Fibroblast of skin of right quadriceps (primary cell): Measurements from ENCODE around the gene CCT2.
A peak's percentile ranks its signal among the peaks of the same experiment; 100 is the strongest.

Experiments
- DNase-seq: peaks from one replicate; pipeline ENCODE4 v3.0.0-alpha.2; 2013

Gene CCT2

GRCh38 chr12:69645031-69645430 lies 59.8 kb downstream of the CCT2 start:
- DNase-seq, result no peak

DNA sequence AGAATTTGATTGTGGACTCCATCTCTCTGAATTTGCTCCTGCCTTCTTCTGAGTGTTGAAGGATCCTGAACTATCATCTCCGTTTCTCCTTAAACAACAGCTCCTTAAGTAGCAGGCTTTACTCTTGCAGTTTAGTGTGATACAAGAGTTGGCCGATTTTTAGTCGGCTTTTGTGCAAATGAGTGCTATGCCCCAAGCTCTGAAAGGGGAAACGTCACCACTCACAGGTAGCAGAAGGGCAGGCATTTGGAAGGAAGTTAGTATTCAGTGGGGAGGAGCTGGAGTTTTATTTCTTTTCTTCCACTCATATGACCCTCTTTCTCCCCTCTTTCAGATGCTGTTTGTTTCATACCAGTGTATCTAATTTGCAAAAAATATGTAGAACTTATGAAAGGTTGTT lies 61.9 kb downstream of the CCT2 start:
- no peak for DNase-seq

DNA sequence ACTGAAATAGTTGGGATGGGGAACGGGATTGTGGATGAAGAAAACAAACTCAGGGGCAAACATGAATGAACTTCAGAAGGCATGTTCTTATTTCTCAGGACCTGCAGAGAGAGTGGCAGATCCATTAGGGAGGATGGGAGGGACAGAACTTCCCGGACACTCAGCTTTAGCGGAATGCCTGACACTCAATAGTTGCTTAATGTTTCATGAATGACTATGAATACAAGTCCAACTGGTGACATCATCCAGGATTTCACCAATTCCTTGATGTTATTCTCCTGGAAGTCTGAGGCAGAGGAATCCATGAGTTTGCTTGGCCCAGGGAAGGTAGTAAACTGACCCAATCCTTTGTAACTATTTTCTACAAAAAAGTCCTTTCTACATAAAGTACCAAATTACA lies 63.2 kb downstream of the CCT2 start:
- peak; percentile 90 for DNase-seq

DNA sequence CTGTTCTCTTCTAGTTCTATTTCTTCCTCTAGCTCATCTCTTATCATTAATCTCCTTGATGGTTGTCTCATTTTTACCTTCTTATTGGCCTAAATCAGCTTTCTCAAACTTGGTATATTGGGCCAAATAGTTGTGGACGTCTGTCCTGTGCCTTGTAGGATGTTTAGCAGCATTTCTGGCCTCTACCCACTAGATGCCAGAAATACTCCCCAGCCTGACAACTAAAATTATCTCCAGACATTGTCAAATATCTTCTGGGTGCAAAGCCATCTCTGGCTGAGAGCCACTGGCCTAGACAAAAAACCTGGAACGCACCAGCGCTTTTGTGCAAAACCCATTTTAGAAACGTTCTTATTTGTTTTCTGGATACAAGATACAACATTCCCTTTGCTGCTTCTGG lies 64.3 kb downstream of the CCT2 start:
- DNase-seq, result no peak
